A549 (cell line): ENCODE measurements around the gene IDUA. TPM values are rescaled to one million over a fixed set of nuclear protein-coding genes. Genes with fewer than 3 reads are reported as not detected.

Experiments used
- ATAC-seq, 2 experiments: fragments of 200-7000 bp in 1 of 2; fragments of >200 bp in 1 of 2; cut with Nextera tagmentation in 1 of 2; cut with Tn5 transposase in 1 of 2; 3 replicates each; pipeline versions ENCODE4 v1.8.0 to v1.9.1; 2018 to 2020; ENCODE audit warnings: mild to moderate bottlenecking in 1 of 2, moderate library complexity in 1 of 2
- CTCF ChIA-PET: fragments of 300-600 bp; sonication (Branson Sonifier 250); formaldehyde crosslinking; extraction: SDS; loops from one replicate; lab custom pipeline; 2021; ENCODE audit warnings: antibody characterized with exemption, inconsistent platforms; lab: Yijun Ruan, JAX
- POLR2A ChIA-PET: fragments of 350-600 bp; formaldehyde crosslinking; extraction: SDS; loops from one replicate; lab custom pipeline; 2021; ENCODE audit warnings: antibody characterized with exemption, inconsistent platforms; lab: Yijun Ruan, JAX
- DNase-seq, 2 experiments: peaks; one replicate each; pipeline versions ENCODE4 v3.0.0 to v3.0.0-alpha.2; 2011 to 2016; ENCODE audit warnings: low read depth in 1 of 2, low spot score in 1 of 2
- FAIRE-seq: peaks from 2 replicates; lab custom pipeline; 2011; peaks lifted over from hg19 to GRCh38; lab: Jason Lieb, UNC
- H3K27ac ChIP-seq, 2 experiments: fragments of >200 bp; sonication (Bioruptor Twin); formaldehyde crosslinking; 3 replicates each; pipeline ENCODE4 v1.5.1; 2016 to 2017
- H3K4me1 ChIP-seq: fragments of >200 bp; sonication (Bioruptor Twin); formaldehyde crosslinking; 3 replicates; pipeline ENCODE4 v1.6.1; 2016
- H3K4me2 ChIP-seq: fragments of >200 bp; sonication (Bioruptor Twin); formaldehyde crosslinking; 3 replicates; pipeline ENCODE4 v1.6.1; 2016
- H3K4me3 ChIP-seq: fragments of >200 bp; sonication (Bioruptor Twin); formaldehyde crosslinking; 3 replicates; pipeline ENCODE4 v1.5.1; 2016
- H3K9me3 ChIP-seq: fragments of >200 bp; sonication (Bioruptor Twin); formaldehyde crosslinking; 3 replicates; pipeline ENCODE4 v1.6.1; 2016
- BHLHE40 ChIP-seq: IDR thresholded peaks from 2 replicates; pipeline ENCODE4 v1.6.1; 2012; ENCODE audit warnings: low read depth, low read length, inconsistent platforms
- CEBPB ChIP-seq, 2 experiments: fragments of >200 bp in 1 of 2; sonication (Bioruptor Twin) in 1 of 2; formaldehyde crosslinking in 1 of 2; IDR thresholded peaks; 2 replicates each; pipeline ENCODE4 v1.6.1; 2012 to 2016
- CHD2 ChIP-seq: fragments of 150-350 bp; IDR thresholded peaks from 2 replicates; pipeline ENCODE4 v1.6.1; 2014; ENCODE audit warnings: low read length; ENCODE audit not compliant: partially characterized antibody
- ESRRA ChIP-seq: fragments of 150-350 bp; IDR thresholded peaks from 2 replicates; pipeline ENCODE4 v1.6.1; 2014; ENCODE audit warnings: mild to moderate bottlenecking, low read length, borderline replicate concordance
- FOXS1 ChIP-seq: fragments of 250-450 bp; sonication (Bioruptor Pico); IDR thresholded peaks from 2 replicates; pipeline ENCODE4 v1.5.0; 2020; ENCODE audit warnings: mild to moderate bottlenecking, moderate library complexity
- GATA3 ChIP-seq: IDR thresholded peaks from 2 replicates; pipeline ENCODE4 v1.6.1; 2012; ENCODE audit warnings: borderline replicate concordance
- HOXA7 ChIP-seq: fragments of 250-450 bp; sonication (Bioruptor Pico); IDR thresholded peaks from 2 replicates; pipeline ENCODE4 v1.5.0; 2020; ENCODE audit warnings: mild to moderate bottlenecking, moderate library complexity
- HOXB5 ChIP-seq: fragments of 250-450 bp; sonication (Bioruptor Pico); IDR thresholded peaks from 2 replicates; pipeline ENCODE4 v1.5.0; 2020; ENCODE audit warnings: mild to moderate bottlenecking, moderate library complexity
- JUN ChIP-seq, 2 experiments: fragments of >200 bp; sonication (Bioruptor Twin); formaldehyde crosslinking; IDR thresholded peaks; 2 replicates in 1 of 2; 3 replicates in 1 of 2; pipeline ENCODE4 v1.6.1; 2016 to 2017
- JUNB ChIP-seq: fragments of >200 bp; sonication (Bioruptor Twin); formaldehyde crosslinking; IDR thresholded peaks from 2 replicates; pipeline ENCODE4 v1.6.1; 2016
- KDM1A ChIP-seq: fragments of 200-600 bp; sonication (generic); IDR thresholded peaks from 2 replicates; pipeline ENCODE4 v1.6.1; 2016; ENCODE audit warnings: low read depth, mild to moderate bottlenecking
- MYC ChIP-seq: IDR thresholded peaks from 2 replicates; pipeline ENCODE4 v1.6.1; 2012; ENCODE audit warnings: mild to moderate bottlenecking, inconsistent platforms, low read length, improper control_type of control experiment, borderline replicate concordance
- NFE2L2 ChIP-seq: fragments of 150-350 bp; conservative IDR thresholded peaks from 2 replicates; pipeline ENCODE4 v1.6.1; 2014; ENCODE audit warnings: low read length
- RAD21 ChIP-seq, 2 experiments: fragments of >200 bp in 1 of 2; sonication (Bioruptor Twin) in 1 of 2; formaldehyde crosslinking in 1 of 2; IDR thresholded peaks in 1 of 2; conservative IDR thresholded peaks in 1 of 2; 2 replicates in 1 of 2; 3 replicates in 1 of 2; pipeline ENCODE4 v1.6.1; 2012 to 2018; ENCODE audit warnings: inconsistent platforms in 1 of 2
- RCOR1 ChIP-seq: fragments of 150-350 bp; IDR thresholded peaks from 2 replicates; pipeline ENCODE4 v1.6.1; 2014; ENCODE audit warnings: antibody characterized with exemption, low read length, low read depth
- RNF2 ChIP-seq: fragments of 200-600 bp; sonication (generic); IDR thresholded peaks from 2 replicates; pipeline ENCODE4 v1.6.1; 2016; ENCODE audit warnings: low read depth, mild to moderate bottlenecking, antibody characterized with exemption, moderate library complexity, borderline replicate concordance
- SREBF2 ChIP-seq: fragments of 450-650 bp; IDR thresholded peaks from 2 replicates; pipeline ENCODE4 v1.6.1; 2014; ENCODE audit warnings: mild to moderate bottlenecking, moderate library complexity
- TP53 ChIP-seq: fragments of 250-450 bp; sonication (Bioruptor Pico); IDR thresholded peaks from 2 replicates; pipeline ENCODE4 v1.5.0; 2021; ENCODE audit warnings: mild to moderate bottlenecking, moderate library complexity
- ZNF302 ChIP-seq: fragments of 250-450 bp; sonication (Bioruptor Pico); IDR thresholded peaks from 2 replicates; pipeline ENCODE4 v1.9.0; 2021; ENCODE audit warnings: inconsistent platforms, mild to moderate bottlenecking, moderate library complexity
- WGBS: methylation state at CpG from one replicate; pipeline ENCODE4 v1.1.6; 2017; ENCODE audit errors: missing lambda C conversion rate; 5-methylcytosine and 5-hydroxymethylcytosine counted together
- polyA plus RNA-seq, 4 experiments: library from polyadenylated mRNA; depleted of rRNA in 3 of 4; stranded (reverse); fragments of >200 nt; fragmentation: RNase III in 1 of 4; extraction: RNeasy Plus Mini Kit Qiagen cat#74134 plus additional on column Dnase treatment in 1 of 4; gene quantifications; 2 replicates in 3 of 4; 3 replicates in 1 of 4; pipeline ENCODE4 v1.2.3, GENCODE V29; 2011 to 2017
- TF ChIP-seq, protein P1 (sequence below): fragments of >200 bp; sonication (Bioruptor Twin); formaldehyde crosslinking; IDR thresholded peaks from 3 replicates; pipeline ENCODE4 v1.6.1; 2016
- TF ChIP-seq, protein P2 (sequence below): fragments of 250-450 bp; sonication (Bioruptor Pico); IDR thresholded peaks from 2 replicates; pipeline ENCODE4 v1.5.0; 2021; ENCODE audit warnings: mild to moderate bottlenecking, moderate library complexity, borderline replicate concordance
- TF ChIP-seq, protein P3 (sequence below): fragments of >200 bp; sonication (Bioruptor Twin); formaldehyde crosslinking; IDR thresholded peaks from 3 replicates; pipeline ENCODE4 v1.5.1; 2016
- TF ChIP-seq, protein P4 (sequence below): fragments of 450-650 bp; IDR thresholded peaks from 2 replicates; pipeline ENCODE4 v1.6.1; 2014; ENCODE audit warnings: antibody characterized with exemption
- TF ChIP-seq, protein P5 (sequence below): IDR thresholded peaks from 2 replicates; pipeline ENCODE4 v1.6.1; 2012

IDUA gene
- polyA plus RNA-seq, 2 of the 4 experiments (the other 2 are of a cell fraction), result 3.1 to 19.4 TPM

DNA sequence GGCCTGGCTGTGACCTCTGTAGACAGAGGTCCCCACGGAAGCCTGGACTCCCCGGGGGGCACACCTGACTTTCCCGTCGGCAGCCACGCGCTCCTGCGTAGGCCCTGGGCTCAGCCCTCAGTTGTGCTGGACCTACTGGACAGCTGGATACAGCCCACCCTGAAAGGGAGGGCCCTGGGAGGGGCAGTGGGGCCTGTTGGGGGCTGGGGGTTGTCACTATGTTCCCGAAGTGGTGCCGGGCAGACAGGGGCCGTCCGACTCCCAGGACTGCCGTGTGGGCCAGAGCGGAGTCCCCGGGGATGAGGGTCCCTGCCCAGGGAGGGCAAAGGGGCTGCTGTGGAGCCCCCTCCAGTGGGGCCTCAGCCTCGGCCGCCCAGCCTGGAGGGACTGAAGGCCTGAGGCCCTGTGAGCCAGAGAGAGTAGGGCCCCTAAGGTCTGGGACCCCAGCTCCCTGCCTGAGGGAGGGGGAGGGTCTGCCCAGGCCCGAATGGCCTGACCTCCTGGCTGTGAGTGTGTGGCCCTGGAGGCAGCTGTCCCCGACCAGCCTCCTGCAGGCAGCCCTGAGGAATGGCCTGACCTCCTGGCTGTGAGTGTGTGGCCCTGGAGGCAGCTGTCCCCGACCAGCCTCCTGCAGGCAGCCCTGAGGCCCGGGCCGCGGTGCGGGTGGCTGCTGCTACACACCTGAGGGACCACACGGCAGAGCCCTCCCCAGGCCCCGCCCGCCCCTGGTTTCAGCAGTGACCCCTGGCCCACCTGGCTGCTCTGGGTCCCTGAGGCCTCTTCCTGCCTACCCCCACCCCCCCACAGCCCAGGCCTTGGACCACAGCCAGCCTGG, 50.3 kb downstream of the IDUA start:
- CTCF ChIA-PET, result interaction anchor here (1.2 kb wide), 1 partner anchor 50 kb away, joined by 3 read pairs; the partner anchor contains the start of gene IDUA
- DNase-seq, result no peak
- peak in 1 of 2 experiments; percentile 8; a peak in 1 of 6 replicates for ATAC-seq
- peaks cover 27% of the 10 kb centered on the region for H3K4me1 ChIP-seq
- no peak overlapping the region for H3K4me2 ChIP-seq
- no peak for TF ChIP-seq ZNF302 (CRISPR knock-in tag)
- no peak for TF ChIP-seq JUNB
- no peak for TF ChIP-seq CHD2
- TF ChIP-seq RCOR1, result no peak
- no peak for TF ChIP-seq JUN (IDR thresholded peaks at IDR 0.05)
- TF ChIP-seq NFE2L2, result no peak
- TF ChIP-seq SREBF2, result no peak
- TF ChIP-seq HOXA7 (CRISPR knock-in tag), result no peak
- no peak for TF ChIP-seq ESRRA
- TF ChIP-seq FOXS1 (CRISPR knock-in tag), result no peak
- no peak for TF ChIP-seq GATA3
- TF ChIP-seq, protein P1, sequence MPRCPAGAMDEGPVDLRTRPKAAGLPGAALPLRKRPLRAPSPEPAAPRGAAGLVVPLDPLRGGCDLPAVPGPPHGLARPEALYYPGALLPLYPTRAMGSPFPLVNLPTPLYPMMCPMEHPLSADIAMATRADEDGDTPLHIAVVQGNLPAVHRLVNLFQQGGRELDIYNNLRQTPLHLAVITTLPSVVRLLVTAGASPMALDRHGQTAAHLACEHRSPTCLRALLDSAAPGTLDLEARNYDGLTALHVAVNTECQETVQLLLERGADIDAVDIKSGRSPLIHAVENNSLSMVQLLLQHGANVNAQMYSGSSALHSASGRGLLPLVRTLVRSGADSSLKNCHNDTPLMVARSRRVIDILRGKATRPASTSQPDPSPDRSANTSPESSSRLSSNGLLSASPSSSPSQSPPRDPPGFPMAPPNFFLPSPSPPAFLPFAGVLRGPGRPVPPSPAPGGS, result no peak
- no peak for TF ChIP-seq RAD21 (conservative IDR thresholded peaks at IDR 0.05 in 1 of 2, IDR thresholded peaks at IDR 0.05 in 1 of 2)
- TF ChIP-seq, protein P2, sequence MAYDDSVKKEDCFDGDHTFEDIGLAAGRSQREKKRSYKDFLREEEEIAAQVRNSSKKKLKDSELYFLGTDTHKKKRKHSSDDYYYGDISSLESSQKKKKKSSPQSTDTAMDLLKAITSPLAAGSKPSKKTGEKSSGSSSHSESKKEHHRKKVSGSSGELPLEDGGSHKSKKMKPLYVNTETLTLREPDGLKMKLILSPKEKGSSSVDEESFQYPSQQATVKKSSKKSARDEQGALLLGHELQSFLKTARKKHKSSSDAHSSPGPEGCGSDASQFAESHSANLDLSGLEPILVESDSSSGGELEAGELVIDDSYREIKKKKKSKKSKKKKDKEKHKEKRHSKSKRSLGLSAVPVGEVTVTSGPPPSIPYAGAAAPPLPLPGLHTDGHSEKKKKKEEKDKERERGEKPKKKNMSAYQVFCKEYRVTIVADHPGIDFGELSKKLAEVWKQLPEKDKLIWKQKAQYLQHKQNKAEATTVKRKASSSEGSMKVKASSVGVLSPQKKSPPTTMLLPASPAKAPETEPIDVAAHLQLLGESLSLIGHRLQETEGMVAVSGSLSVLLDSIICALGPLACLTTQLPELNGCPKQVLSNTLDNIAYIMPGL, result no peak
- TF ChIP-seq MYC, result no peak
- no peak for TF ChIP-seq TP53 (CRISPR knock-in tag)
- TF ChIP-seq, protein P3, sequence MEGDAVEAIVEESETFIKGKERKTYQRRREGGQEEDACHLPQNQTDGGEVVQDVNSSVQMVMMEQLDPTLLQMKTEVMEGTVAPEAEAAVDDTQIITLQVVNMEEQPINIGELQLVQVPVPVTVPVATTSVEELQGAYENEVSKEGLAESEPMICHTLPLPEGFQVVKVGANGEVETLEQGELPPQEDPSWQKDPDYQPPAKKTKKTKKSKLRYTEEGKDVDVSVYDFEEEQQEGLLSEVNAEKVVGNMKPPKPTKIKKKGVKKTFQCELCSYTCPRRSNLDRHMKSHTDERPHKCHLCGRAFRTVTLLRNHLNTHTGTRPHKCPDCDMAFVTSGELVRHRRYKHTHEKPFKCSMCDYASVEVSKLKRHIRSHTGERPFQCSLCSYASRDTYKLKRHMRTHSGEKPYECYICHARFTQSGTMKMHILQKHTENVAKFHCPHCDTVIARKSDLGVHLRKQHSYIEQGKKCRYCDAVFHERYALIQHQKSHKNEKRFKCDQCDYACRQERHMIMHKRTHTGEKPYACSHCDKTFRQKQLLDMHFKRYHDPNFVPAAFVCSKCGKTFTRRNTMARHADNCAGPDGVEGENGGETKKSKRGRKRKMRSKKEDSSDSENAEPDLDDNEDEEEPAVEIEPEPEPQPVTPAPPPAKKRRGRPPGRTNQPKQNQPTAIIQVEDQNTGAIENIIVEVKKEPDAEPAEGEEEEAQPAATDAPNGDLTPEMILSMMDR, result no peak
- no peak for TF ChIP-seq HOXB5 (CRISPR knock-in tag)
- TF ChIP-seq, protein P4, sequence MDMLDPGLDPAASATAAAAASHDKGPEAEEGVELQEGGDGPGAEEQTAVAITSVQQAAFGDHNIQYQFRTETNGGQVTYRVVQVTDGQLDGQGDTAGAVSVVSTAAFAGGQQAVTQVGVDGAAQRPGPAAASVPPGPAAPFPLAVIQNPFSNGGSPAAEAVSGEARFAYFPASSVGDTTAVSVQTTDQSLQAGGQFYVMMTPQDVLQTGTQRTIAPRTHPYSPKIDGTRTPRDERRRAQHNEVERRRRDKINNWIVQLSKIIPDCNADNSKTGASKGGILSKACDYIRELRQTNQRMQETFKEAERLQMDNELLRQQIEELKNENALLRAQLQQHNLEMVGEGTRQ, result no peak
- WGBS, result 69% methylated on average over 7 of the region's 26 CpGs
- FAIRE-seq, result no peak
- H3K9me3 ChIP-seq, result no peaks in the 10 kb centered on the region
- peak overlapping the region in 1 of 2 experiments; percentile 50; a peak in 2 of 6 replicates for H3K27ac ChIP-seq
- H3K4me3 ChIP-seq, result no peak overlapping the region
- POLR2A ChIA-PET, result no interaction called here

DNA sequence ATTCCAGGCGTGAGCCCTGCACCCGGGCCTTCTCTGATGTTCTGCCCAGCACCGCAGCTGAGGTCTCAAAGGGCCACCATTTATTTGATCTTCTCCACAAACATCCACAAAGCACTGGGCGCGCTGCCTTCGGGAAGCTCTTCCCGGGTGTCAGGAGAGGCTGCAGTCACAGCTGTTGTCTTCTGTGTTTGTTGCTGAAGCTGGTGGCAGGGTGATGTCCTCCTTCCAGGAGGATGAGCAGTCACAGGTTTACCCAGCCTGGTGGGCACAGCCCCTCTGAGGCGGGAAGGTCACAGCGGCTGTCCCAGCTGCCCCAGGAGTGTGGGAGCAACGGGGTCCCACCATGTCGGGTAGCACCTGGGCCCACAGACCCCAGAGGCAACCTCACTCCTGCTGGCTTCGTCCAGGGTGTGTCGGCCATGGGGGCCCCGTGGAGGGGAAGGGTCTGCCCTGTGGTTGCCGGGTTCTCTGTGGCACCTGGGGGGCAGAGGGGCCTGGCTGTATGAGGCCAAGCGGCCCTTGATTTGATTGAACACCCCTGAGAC, 52.2 kb downstream of the IDUA start:
- Histone ChIP-seq H3K4me2 (0 out of 3 replicates have a peak overlapping the region, but pooled peaks have one; percentile 21), H3K4me1 (peaks cover 43% of the 10 kb centered on the region), H3K27ac (peak overlapping the region in 1 of 2 experiments; percentile 73; a peak in 3 of 6 replicates), H3K9me3 (no peaks in the 10 kb centered on the region), H3K4me3 (no peak overlapping the region)
- ATAC-seq, result no peak
- TF ChIP-seq, protein P3, result no peak
- TF ChIP-seq KDM1A (no peak), RNF2 (no peak), SREBF2 (no peak), BHLHE40 (no peak), CEBPB (IDR thresholded peaks at IDR 0.05) (no peak), GATA3 (no peak), NFE2L2 (no peak)
- TF ChIP-seq, protein P5, sequence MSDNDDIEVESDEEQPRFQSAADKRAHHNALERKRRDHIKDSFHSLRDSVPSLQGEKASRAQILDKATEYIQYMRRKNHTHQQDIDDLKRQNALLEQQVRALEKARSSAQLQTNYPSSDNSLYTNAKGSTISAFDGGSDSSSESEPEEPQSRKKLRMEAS, result no peak
- no peak for FAIRE-seq
- CTCF ChIA-PET, result no interaction called here
- DNase-seq, result no peak
- POLR2A ChIA-PET, result no interaction called here
- WGBS, result 100% methylated on average over 1 of the region's 16 CpGs
